Measurements from ENCODE around the gene CYLC1.

Gene CYLC1, protein sequence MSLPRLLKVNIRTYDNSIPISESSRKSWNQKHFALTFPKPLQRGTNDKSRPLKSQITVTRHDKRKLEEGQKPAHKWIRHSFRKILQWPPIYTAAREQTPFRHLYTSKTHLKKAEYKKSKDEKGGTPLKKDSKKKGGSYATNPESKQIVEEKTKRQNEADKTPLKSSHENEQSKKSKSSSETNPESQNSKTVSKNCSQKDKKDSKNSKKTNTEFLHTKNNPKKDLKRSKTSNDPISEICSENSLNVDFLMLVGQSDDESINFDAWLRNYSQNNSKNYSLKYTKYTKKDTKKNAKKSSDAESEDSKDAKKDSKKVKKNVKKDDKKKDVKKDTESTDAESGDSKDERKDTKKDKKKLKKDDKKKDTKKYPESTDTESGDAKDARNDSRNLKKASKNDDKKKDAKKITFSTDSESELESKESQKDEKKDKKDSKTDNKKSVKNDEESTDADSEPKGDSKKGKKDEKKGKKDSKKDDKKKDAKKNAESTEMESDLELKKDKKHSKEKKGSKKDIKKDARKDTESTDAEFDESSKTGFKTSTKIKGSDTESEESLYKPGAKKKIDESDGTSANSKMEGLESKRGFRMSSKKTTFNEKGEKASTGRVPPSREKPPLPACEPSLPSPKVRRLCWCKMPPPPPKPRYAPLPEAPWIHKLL

DNA sequence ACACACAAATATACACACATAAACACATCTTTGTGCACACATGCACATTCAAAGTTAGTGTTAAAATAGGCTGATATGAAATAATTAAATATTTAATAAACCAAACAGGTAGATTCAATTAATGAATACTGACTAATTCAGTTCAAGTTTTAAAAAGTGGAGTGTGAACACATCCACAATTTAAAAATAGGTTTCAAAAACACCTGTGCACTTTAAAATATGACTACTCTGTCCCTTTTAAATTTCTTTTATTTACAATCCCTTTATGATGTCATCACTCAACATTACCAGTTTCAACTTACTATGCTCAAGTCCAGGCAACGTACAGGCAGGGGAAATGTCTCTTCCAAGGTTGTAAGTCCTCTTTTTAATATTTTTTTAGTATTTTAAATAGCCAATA, at the start of gene CYLC1:
Gene CYLC1, plus strand, starts transcription at position 301 of the 400 bp plus-strand sequence. Its CDS starts 37 bp downstream, at position 338.
- no peak for DNase-seq (ENCODE audit: low read depth in 3 of 3)

DNA sequence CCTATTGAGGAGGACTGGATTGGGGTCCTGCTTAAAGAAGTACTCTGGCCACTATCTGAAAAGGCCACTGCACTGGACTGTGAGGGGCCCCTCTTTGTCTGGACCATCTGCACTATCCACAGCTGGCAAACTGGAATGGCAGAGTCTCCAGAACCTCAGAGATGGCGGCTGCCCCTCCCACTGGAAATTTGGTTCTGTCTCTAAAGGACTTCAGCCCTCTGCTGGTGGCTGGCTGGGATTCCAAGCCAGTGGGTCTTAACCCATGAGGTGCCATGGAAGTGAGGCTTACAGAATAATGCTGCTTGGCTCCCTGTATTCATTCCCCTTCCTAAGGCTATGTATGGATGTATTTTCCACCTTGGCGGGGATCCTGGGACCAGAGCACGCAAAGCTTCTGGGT, 41.6 kb upstream of the CYLC1 start:
- DNase-seq (ENCODE audit: low read depth in 3 of 3) = no peak

- no peak for DNase-seq (ENCODE audit: low read depth in 3 of 3)
These were observed 31.1 kb upstream of the CYLC1 start for GRCh38 chrX:83829874-83830273.

GRCh38 chrX:83845397-83845796, 15.5 kb upstream of the CYLC1 start:
- no peak for DNase-seq (ENCODE audit: low read depth in 3 of 3)

GRCh38 chrX:83847339-83847738, 13.6 kb upstream of the CYLC1 start:
- DNase-seq (ENCODE audit: low read depth in 3 of 3) = no peak

GRCh38 chrX:83888585-83888984, 27.6 kb downstream of the CYLC1 start:
- DNase-seq (ENCODE audit: low read depth in 3 of 3) = no peak

DNA sequence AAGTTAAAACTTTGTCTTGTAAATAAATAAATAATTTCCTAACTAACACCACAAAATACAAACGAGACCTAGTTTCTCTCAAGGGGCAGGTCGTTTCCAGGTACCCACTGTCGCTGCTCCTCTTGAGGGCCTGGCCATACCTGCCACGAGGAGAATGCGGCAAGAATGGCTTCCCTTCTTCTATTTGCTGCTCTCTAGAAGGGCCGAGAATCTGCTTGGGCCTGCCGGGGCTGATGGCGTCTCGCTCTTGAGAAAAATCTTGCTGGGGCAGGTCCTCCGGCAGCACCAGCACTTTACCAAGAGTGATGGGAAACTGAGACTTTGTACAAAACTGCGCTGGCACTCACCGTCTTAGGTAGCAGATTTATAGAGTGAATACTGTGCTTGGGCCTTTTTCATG, 31.5 kb downstream of the CYLC1 start:
- no peak for DNase-seq (ENCODE audit: low read depth in 3 of 3)

DNA sequence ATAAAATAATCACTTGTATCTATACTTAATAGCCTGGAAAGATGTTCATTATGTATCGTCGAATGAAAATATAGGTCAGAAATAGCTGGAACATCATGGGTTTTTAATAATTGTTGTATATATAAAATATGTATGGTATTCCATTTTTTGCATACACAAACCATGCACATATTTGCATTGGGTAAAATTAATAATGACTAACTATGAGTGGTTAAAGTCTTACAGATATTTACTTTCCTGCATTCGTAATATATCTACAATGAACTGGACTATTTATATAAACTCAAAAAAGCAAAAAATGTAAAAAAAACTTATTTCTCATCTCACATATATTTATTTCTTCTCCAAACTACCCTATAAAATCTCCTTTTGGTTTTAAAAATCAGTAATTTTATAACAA, 46.0 kb downstream of the CYLC1 start:
- DNase-seq (ENCODE audit: low read depth in 3 of 3) = no peak

GRCh38 chrX:83916525-83916924, 55.6 kb downstream of the CYLC1 start:
- DNase-seq (ENCODE audit: low read depth in 3 of 3) = no peak

DNA sequence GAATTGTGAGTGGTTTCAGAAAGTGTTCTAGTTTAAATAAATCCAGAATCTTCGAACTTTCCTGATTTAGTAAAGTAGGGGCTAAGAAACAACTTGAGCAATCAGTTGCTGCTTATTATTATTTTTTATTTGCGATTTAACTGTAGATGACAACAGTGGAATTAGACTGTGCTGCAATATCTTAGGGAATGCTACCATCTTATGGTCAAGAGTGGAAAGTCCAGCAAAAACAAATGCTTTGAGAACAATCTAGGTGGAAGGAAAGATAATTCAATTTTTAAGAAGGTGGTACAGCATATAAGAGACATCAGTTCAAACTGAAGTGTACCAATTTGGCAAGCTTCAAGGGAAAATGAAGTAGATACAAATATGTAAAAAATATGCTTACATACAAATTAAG, 73.3 kb downstream of the CYLC1 start:
- DNase-seq (ENCODE audit: low read depth in 3 of 3) = no peak
